ENCODE data around the gene SAP30BP. TPM values are rescaled to one million over a fixed set of nuclear protein-coding genes. Genes with fewer than 3 reads are reported as not detected.

The SAP30BP gene
- total and polyA plus RNA-seq, 8 donors = 24.6 to 154 (median 72.9) TPM

DNA sequence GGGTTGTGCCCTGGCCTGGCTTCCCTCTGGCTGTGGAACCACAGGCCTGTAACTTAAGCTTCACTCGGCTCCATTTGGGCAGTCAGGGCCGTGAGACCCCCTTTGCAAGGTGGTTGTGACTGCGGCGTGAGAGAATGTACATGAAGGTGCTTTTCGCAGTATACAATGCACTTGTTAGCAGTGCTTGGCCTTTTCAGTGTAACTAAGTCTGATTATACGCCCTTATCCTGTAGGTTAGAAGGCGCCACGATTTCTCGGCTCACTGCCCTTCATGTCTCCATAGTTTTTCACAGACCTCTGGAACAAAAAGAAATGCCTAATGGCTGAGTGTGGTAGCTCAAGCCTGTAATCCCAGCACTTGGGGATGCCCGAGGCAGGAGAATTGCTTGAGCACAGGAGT, 13.3 kb downstream of the SAP30BP start:
- no peak overlapping the region for H3K4me3 ChIP-seq
- H3K36me3 ChIP-seq = peaks cover 4 to 56% (median 44%) of the 10 kb centered on the region in 4 donors
- no peak for DNase-seq
- intact Hi-C loops (cut with DNase I; ENCODE audit: low total_unique reads) = no loop called here
- no peaks in the 10 kb centered on the region for H3K9me3 ChIP-seq
- TF ChIP-seq POLR2A (IDR thresholded peaks at IDR 0.05) (no peak), EP300 (IDR thresholded peaks at IDR 0.05) (no peak), POLR2AphosphoS5 (IDR thresholded peaks at IDR 0.05) (no peak)
- TF ChIP-seq, protein P1, sequence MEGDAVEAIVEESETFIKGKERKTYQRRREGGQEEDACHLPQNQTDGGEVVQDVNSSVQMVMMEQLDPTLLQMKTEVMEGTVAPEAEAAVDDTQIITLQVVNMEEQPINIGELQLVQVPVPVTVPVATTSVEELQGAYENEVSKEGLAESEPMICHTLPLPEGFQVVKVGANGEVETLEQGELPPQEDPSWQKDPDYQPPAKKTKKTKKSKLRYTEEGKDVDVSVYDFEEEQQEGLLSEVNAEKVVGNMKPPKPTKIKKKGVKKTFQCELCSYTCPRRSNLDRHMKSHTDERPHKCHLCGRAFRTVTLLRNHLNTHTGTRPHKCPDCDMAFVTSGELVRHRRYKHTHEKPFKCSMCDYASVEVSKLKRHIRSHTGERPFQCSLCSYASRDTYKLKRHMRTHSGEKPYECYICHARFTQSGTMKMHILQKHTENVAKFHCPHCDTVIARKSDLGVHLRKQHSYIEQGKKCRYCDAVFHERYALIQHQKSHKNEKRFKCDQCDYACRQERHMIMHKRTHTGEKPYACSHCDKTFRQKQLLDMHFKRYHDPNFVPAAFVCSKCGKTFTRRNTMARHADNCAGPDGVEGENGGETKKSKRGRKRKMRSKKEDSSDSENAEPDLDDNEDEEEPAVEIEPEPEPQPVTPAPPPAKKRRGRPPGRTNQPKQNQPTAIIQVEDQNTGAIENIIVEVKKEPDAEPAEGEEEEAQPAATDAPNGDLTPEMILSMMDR (IDR thresholded peaks at IDR 0.05) = no peak
- H3K27me3 ChIP-seq = no peaks in the 10 kb centered on the region
- H3K27ac ChIP-seq = peak overlapping the region; percentile 52 to 83 (median 71)
- WGBS, 5 donors = 77 to 88% (median 81%) methylated on average over 10 of the region's 10 CpGs
- peaks cover 36 to 70% (median 47%) of the 10 kb centered on the region in 4 donors for H3K4me1 ChIP-seq

DNA sequence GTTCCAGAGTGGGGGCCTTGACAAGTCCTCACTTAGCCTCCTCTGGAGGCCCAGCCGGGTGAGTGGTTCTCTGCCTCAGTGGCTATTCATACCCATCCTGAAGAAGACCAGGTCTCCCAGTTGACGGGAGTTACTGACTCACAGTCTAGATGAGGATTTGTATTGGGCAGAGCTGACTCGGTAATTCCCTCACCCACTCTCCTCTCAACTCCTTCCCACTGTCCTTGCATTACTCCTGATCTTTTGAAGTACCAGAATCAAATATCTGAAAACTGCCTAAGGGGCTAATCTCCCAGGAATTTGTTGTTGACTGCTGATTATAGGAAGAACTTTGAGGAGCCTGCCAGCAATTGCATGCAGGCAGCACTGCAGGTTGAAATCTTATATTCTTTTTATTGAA, 14.2 kb downstream of the SAP30BP start:
- Histone ChIP-seq H3K27ac (peak overlapping the region; percentile 21 to 83 (median 65)), H3K4me3 (no peak overlapping the region), H3K27me3 (no peaks in the 10 kb centered on the region), H3K9me3 (no peaks in the 10 kb centered on the region), H3K36me3 (peaks cover 4 to 48% (median 35%) of the 10 kb centered on the region in 4 donors), H3K4me1 (peaks cover 42 to 75% (median 55%) of the 10 kb centered on the region in 4 donors)
- intact Hi-C loops (cut with DNase I; ENCODE audit: low total_unique reads) = no loop called here
- WGBS, 5 donors = 61 to 83% (median 73%) methylated on average over 3 of the region's 3 CpGs
- DNase-seq = no peak
- TF ChIP-seq POLR2AphosphoS5 (IDR thresholded peaks at IDR 0.05) (no peak), POLR2A (IDR thresholded peaks at IDR 0.05) (no peak), EP300 (IDR thresholded peaks at IDR 0.05) (no peak)
- TF ChIP-seq, protein P1 (IDR thresholded peaks at IDR 0.05) = no peak

DNA sequence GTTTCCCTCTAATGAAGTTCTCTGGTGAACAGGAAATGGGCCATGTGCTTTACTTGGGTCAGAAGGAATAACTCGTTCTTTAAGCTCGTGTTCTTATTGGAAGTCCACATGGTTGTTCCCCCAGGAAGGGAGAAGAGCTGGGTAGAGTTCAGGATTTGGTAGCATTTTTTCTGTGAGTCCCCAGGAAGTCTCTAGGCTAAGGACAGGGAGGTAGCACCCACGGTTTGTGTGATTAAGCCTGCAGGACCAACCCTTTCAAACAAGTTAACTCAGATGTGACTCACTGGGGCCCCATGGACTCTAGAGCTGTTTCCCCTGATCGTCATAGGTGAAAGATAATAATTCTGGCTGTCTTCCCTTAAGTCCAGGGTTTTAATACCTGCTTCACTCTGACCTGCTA, 16.4 kb downstream of the SAP30BP start:
- DNase-seq = peak; percentile 56 to 80
- peaks cover 3 to 32% (median 21%) of the 10 kb centered on the region in 4 donors for H3K36me3 ChIP-seq
- WGBS, 5 donors = 39 to 57% (median 46%) methylated on average over 4 of the region's 4 CpGs
- intact Hi-C loops (cut with DNase I; ENCODE audit: low total_unique reads) = no loop called here
- no peak overlapping the region for H3K4me3 ChIP-seq
- H3K27ac ChIP-seq = peak overlapping the region; percentile 65 to 89 (median 79)
- peaks cover 54 to 97% (median 75%) of the 10 kb centered on the region in 4 donors for H3K4me1 ChIP-seq
- TF ChIP-seq EP300 (IDR thresholded peaks at IDR 0.05) (no peak), POLR2AphosphoS5 (IDR thresholded peaks at IDR 0.05) (peak in 2 of 3 donors; percentile 25 to 46)
- H3K27me3 ChIP-seq = no peaks in the 10 kb centered on the region
- no peaks in the 10 kb centered on the region for H3K9me3 ChIP-seq

DNA sequence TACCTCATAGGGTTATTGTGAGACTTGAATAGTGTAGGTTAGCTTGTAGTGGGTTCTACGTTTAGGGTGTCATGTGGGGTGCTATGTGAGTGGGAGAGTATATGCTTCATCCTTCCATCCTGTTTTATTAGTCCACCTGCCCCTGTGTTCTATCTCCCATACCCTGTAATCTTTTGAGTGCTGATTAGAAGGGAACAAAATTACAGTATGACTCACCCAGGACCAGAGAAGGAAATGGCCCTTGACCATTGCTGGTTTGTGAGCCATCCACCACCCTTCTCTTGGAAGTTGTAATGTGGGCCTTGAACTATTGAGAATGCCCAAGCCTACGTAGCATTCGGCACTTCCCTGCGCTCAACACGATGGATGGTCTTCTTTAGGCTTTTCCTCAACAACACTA, 17.1 kb downstream of the SAP30BP start:
- Histone ChIP-seq H3K4me3 (no peak overlapping the region), H3K9me3 (no peaks in the 10 kb centered on the region), H3K4me1 (peaks cover 59 to 97% (median 78%) of the 10 kb centered on the region in 4 donors), H3K27me3 (no peaks in the 10 kb centered on the region), H3K27ac (peak overlapping the region; percentile 42 to 89 (median 79)), H3K36me3 (peaks cover 0 to 26% (median 15%) of the 10 kb centered on the region in 4 donors)
- 75 to 89% (median 86%) methylated on average over 5 of the region's 5 CpGs for WGBS, 5 donors
- intact Hi-C loops (cut with DNase I; ENCODE audit: low total_unique reads) = no loop called here
- no peak for DNase-seq
- TF ChIP-seq POLR2AphosphoS5 (IDR thresholded peaks at IDR 0.05) (peak in 1 of 3 donors; percentile 26), EP300 (IDR thresholded peaks at IDR 0.05) (no peak)

DNA sequence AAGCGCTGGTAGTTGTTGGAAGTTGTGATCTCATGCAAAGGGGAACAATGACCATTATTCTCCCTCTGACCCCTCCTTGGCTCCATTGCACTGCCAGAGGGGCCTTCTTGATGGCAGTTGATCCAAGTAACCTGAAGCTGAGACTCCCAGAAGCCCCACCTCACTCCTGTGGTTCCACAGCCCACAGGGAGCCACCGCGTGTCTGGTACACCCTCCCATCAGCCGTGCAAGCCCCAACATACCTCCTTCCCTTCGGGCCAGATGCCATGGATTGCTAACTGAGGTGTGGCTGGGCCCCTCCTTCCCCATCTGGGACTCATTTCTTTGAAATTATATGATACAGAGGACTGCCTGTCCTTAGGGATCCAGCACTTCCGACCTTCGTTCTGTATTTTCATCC, 17.8 kb downstream of the SAP30BP start:
- Histone ChIP-seq H3K9me3 (no peaks in the 10 kb centered on the region), H3K36me3 (peaks cover 0 to 19% (median 13%) of the 10 kb centered on the region in 4 donors), H3K4me1 (peaks cover 59 to 97% (median 78%) of the 10 kb centered on the region in 4 donors), H3K27me3 (no peaks in the 10 kb centered on the region), H3K27ac (peak overlapping the region; percentile 42 to 89 (median 79)), H3K4me3 (no peak overlapping the region)
- TF ChIP-seq POLR2AphosphoS5 (IDR thresholded peaks at IDR 0.05) (peak in 1 of 3 donors; percentile 25), EP300 (IDR thresholded peaks at IDR 0.05) (no peak), POLR2A (IDR thresholded peaks at IDR 0.05) (no peak)
- TF ChIP-seq, protein P1 (IDR thresholded peaks at IDR 0.05) = no peak
- intact Hi-C loops (cut with DNase I; ENCODE audit: low total_unique reads) = no loop called here
- peak; percentile 58 to 63 for DNase-seq
- 44 to 65% (median 47%) methylated on average over 4 to 7 of the region's 7 CpGs for WGBS, 5 donors
